GM10847 (cell line): ENCODE results near the gene USPL1.

ENCODE experiments used
- POLR2A ChIP-seq: IDR thresholded peaks from 2 replicates; pipeline ENCODE4 v1.6.1; 2011; ENCODE audit not compliant: insufficient read length; ENCODE audit errors: extremely low read depth

The USPL1 gene

DNA sequence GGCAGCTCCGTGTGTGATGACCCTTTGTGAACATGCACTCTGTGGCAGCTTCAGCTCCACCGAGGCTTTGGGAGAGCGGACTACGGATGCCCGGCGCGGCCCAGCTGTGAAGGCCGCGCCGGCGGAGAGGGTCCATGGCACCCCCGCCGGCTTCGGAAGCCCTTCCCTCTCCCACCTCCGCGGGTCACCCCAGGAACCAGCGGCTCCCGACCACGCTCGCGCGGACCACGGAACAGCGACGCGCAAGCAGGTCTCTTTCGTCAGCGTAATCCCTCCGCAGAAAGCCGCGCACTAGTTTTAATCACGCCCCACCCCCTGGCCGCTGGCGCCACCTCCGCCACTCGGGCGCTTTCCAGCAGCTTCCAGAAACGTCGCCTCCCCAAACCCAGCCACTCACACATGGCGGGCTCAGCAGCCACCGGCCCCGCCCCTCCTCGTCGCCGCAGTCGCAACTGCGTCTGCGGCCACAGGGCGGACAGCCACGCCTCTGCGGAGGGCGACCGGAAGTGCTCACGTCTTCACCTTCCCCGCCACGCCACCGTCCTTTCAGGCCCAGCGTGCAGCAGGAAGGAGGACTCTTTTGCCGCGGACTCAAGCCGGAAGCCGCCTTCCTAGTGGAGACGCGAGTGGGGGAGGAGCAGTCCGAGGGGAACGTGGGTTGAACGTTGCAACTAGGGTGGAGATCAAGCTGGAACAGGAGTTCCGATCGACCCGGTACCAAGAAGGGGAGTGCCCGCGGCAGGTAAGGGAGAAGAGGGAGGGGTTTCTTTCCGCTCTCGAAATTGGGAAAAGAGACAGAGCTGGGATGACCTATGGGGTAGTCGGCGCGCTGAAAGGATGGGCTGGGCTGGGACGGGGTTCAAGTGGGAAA lies at the start of gene USPL1:
USPL1 (plus strand) TSS at position 606 of the 871 bp plus-strand sequence. CDS start 3,221 bp downstream, outside the sequence.
- peak; percentile 70 for TF ChIP-seq POLR2A

DNA sequence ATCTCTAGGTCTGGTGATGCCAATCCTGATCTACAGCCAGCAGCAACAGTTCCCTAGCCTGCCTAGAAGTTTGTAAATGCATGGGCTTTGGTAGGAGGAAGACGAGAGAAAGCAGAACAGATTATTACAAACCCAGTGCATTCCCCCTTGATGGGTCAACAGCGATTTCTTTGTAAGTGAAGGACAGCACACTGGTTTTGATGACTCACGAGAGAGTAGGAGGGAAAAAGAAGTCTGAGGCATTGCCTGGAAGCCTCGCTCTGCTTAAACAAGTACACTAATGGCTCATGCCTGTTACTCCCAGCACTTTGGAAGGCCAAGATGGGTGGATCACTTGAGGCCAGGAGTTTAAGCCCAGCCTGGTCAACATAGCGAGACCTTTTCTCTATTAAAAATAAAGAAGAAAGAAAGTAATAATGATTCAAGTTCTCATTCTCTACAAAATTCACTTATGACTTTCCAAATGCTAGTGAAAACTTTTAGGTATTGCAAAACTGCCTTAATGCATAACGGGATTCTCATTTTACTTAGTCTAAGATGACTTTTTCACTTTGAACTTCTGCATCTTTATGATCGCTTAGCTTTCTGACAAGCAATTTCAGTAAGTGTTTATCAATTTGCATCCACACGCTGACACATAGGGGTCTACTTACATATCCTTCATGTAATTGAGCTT lies 47.7 kb upstream of the USPL1 start:
- TF ChIP-seq POLR2A, result no peak

GRCh38 chr13:30570691-30571090 lies 47.0 kb upstream of the USPL1 start:
- TF ChIP-seq POLR2A, result no peak

- TF ChIP-seq POLR2A, result no peak
These were observed 44.9 kb upstream of the USPL1 start for GRCh38 chr13:30572859-30573275.

- no peak for TF ChIP-seq POLR2A
These were observed 41.2 kb upstream of the USPL1 start for GRCh38 chr13:30576528-30576927.

- no peak for TF ChIP-seq POLR2A
These were observed 40.3 kb upstream of the USPL1 start for GRCh38 chr13:30577401-30577852.

GRCh38 chr13:30580852-30581502 lies 36.7 kb upstream of the USPL1 start:
- no peak for TF ChIP-seq POLR2A

- TF ChIP-seq POLR2A, result no peak
These were observed 36.1 kb upstream of the USPL1 start for GRCh38 chr13:30581582-30581981.

DNA sequence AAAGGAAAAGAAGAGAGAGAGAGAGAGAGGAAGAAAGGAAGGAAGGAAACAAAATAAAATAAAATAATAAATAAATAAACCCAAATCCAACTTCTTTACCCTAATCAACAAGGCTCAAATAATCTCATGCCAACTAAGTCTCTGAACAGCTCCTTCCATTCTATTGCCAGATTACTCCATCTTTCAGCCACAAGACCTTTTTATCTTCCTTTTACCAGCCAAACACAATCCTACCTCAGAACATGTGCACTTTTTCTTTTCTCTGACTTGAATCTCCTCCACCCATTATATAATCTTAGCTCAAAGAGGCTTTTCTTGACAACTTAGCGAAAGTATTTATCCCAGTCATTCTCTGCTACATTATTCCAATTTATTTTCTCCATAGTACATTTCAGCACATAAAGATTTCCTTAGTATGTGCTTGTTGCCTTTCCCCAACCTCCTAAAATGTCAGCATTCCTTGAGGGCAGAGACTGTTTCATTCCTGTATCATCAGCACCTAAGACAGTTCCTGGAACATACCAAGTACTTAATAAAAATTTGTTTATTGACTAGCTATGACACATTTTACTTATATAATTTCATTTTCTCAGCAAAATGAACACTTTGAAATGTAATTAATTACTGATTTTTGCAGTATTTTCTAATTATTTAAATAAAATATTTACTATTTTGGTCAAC lies 33.5 kb upstream of the USPL1 start:
- TF ChIP-seq POLR2A, result no peak

GRCh38 chr13:30585748-30586262 lies 31.9 kb upstream of the USPL1 start:
- TF ChIP-seq POLR2A, result no peak

DNA sequence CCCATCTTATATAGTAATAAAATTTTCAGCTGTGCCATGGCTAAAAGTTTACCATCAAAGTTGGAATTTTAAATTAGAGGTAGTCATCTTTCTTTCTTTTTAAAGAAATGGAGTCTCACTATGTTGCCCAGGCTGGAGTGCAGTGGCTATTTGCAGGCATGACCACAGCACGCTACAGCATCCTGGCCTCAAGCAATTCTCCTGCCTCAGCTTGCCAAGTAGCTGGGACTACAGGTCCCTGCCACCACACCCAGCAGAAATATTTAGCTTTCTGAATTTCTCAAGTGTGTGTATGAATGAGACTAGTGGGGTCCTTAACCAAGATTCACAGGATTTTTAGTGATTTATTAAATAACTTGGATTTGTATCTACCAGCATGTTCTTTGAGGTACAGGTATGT lies 30.5 kb upstream of the USPL1 start:
- TF ChIP-seq POLR2A, result no peak

DNA sequence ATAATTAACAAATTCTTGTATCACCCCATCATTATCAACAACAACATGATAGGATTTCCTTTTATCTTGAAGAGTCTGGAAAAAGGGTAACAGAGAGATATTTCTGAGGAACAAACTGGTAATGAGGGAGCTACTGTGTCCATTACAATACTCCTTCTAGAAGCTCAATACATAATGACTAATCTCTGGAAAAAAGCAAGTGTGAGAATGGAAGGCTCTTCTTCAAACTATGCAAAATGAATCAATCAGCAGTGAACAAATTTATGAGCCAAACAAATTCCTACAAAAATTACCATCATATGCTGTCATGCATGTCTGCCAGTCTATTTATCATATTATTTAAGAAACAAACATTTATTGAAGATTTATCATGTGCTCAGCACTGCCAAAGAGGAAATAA lies 30.0 kb upstream of the USPL1 start:
- TF ChIP-seq POLR2A, result no peak

DNA sequence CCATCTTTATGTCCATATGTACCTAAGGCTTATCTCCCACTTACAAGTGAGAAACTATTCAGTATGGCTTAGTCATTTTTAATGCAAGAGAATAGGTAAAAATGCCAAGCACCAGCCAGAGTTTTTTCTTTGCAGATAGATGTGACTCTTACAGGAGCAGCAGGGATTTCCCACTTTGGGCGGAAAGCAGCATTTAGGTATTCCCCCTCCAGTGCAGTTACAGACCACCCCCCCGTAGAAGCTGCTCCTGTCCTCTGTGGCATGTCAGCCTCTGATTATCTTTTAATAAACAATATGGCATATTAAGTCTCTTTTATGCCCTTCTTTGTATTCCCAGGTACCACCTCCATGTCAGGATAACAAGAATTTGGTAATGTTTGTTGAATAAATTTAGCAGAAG lies 24.7 kb upstream of the USPL1 start:
- no peak for TF ChIP-seq POLR2A

DNA sequence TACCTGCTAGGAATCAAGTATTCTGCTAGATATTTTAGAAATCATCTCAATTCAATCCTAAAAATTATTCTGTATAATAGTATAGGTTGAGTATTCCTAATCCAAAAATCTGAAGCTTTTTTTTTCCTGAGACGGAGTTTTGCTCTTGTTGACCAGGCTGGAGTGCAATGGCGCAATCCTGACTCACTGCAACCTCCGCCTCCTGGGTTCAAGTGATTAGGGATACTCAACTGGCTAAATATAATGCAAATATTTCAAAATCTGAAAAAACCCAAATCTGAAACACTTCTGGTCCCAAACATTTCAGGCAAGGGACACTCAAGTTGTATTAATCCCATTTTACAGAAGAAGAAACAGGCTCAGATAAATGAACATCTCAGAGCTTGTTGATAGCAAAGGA lies 17.2 kb upstream of the USPL1 start:
- no peak for TF ChIP-seq POLR2A

DNA sequence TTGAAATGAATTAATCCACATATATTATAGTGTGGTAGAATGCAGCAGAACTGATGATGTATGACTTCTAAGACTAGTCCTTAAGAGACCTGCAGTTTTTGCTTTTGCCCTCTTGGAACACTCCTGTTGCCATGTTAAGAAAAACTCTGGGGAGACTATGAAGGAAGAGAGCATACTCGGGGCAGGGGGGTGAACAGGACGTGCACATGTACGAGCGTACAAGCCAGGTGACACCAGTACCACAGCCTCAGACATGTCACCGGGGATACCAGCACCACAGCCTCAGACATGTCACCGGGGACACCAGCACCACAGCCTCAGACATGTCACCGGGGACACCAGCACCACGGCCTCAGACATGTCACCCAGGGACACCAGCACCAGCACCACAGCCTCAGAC lies 15.9 kb upstream of the USPL1 start:
- no peak for TF ChIP-seq POLR2A
